Measurements from ENCODE around the gene RYR3.

RYR3 gene

GRCh38 chr15:33742800-33743199, 432.0 kb downstream of the RYR3 start:
- no peak overlapping the region for H3K4me3 ChIP-seq
- no peaks in the 10 kb centered on the region for H3K9me3 ChIP-seq (replicated peaks in 1 of 11)
- no peaks in the 10 kb centered on the region for H3K27me3 ChIP-seq

GRCh38 chr15:33746203-33746602, 435.4 kb downstream of the RYR3 start:
- no peaks in the 10 kb centered on the region for H3K36me3 ChIP-seq
- TF ChIP-seq Cebpa-rat (IDR thresholded peaks at IDR 0.05) = no peak
- no peak overlapping the region for H3K27ac ChIP-seq
- no peak overlapping the region for H3K4me3 ChIP-seq
- no peaks in the 10 kb centered on the region for H3K9me3 ChIP-seq (replicated peaks in 1 of 11)
- no peak overlapping the region for H3K9ac ChIP-seq
- H4K20me1 ChIP-seq = no peaks in the 10 kb centered on the region
- peaks cover 0 to 4% (median 0%) of the 10 kb centered on the region in 10 experiments; a peak in 4 of 20 replicates for H3K4me1 ChIP-seq
- H3K27me3 ChIP-seq = no peaks in the 10 kb centered on the region
- no peak overlapping the region; a peak in 1 of 22 replicates for H3K4me2 ChIP-seq

More at GRCh38 chr15:33742800-33743199, 432.0 kb downstream of the RYR3 start:
- TF ChIP-seq Cebpa-rat (IDR thresholded peaks at IDR 0.05) = no peak
- Histone ChIP-seq H3K36me3 (no peaks in the 10 kb centered on the region), H3K4me2 (no peak overlapping the region), H3K27ac (no peak overlapping the region), H3K4me1 (peaks cover 0 to 6% (median 0%) of the 10 kb centered on the region in 10 experiments; a peak in 6 of 20 replicates), H4K20me1 (no peaks in the 10 kb centered on the region), H3K9ac (no peak overlapping the region)

- peaks cover 0 to 32% (median 12%) of the 10 kb centered on the region in 10 experiments; a peak in 17 of 20 replicates for H3K4me1 ChIP-seq
- no peak for TF ChIP-seq Cebpa-rat (IDR thresholded peaks at IDR 0.05)
- no peak overlapping the region for H3K4me2 ChIP-seq
- no peak overlapping the region for H3K9ac ChIP-seq
- H3K4me3 ChIP-seq = no peak overlapping the region
- no peaks in the 10 kb centered on the region for H3K36me3 ChIP-seq
- no peak overlapping the region for H3K27ac ChIP-seq
- H3K27me3 ChIP-seq = no peaks in the 10 kb centered on the region
- H4K20me1 ChIP-seq = no peaks in the 10 kb centered on the region
- peaks cover 0 to 32% (median 4%) of the 10 kb centered on the region in 11 experiments; a peak in 12 of 22 replicates for H3K9me3 ChIP-seq (replicated peaks in 1 of 11)
Measured at GRCh38 chr15:33753012-33753411, 442.2 kb downstream of the RYR3 start.

- H3K4me1 ChIP-seq = peaks cover 0 to 43% (median 20%) of the 10 kb centered on the region in 10 experiments; a peak in 17 of 20 replicates
- H4K20me1 ChIP-seq = no peaks in the 10 kb centered on the region
- 0 out of 22 replicates have a peak overlapping the region, but pooled peaks of 1 of the 11 experiments have one; percentile 8 for H3K27ac ChIP-seq
- peaks cover 0 to 45% (median 14%) of the 10 kb centered on the region in 11 experiments; a peak in 14 of 22 replicates for H3K9me3 ChIP-seq (replicated peaks in 1 of 11)
- no peak for TF ChIP-seq Cebpa-rat (IDR thresholded peaks at IDR 0.05)
- no peaks in the 10 kb centered on the region for H3K27me3 ChIP-seq
- H3K36me3 ChIP-seq = no peaks in the 10 kb centered on the region
- H3K9ac ChIP-seq = no peak overlapping the region
- no peak overlapping the region for H3K4me3 ChIP-seq
- 0 out of 22 replicates have a peak overlapping the region, but pooled peaks of 1 of the 11 experiments have one; percentile 15 for H3K4me2 ChIP-seq
Measured at GRCh38 chr15:33754242-33754641, 443.5 kb downstream of the RYR3 start.

GRCh38 chr15:33756961-33757360, 446.2 kb downstream of the RYR3 start:
- no peak overlapping the region for H3K4me3 ChIP-seq
- peaks cover 0 to 66% (median 16%) of the 10 kb centered on the region in 11 experiments; a peak in 14 of 22 replicates for H3K9me3 ChIP-seq (replicated peaks in 1 of 11)
- peak overlapping the region in 8 of 11 experiments; percentile 31 to 81 (median 76); a peak in 15 of 22 replicates for H3K4me2 ChIP-seq
- H3K4me1 ChIP-seq = peaks cover 0 to 43% (median 20%) of the 10 kb centered on the region in 10 experiments; a peak in 17 of 20 replicates
- no peaks in the 10 kb centered on the region for H4K20me1 ChIP-seq
- peak overlapping the region in 9 of 11 experiments; percentile 1 to 89 (median 72); a peak in 16 of 22 replicates for H3K27ac ChIP-seq
- peak overlapping the region in 4 of 11 experiments; percentile 1 to 47 (median 27); a peak in 7 of 22 replicates for H3K9ac ChIP-seq
- TF ChIP-seq Cebpa-rat (IDR thresholded peaks at IDR 0.05) = no peak
- no peaks in the 10 kb centered on the region for H3K27me3 ChIP-seq
- H3K36me3 ChIP-seq = no peaks in the 10 kb centered on the region

- Histone ChIP-seq H3K27ac (peak overlapping the region in 10 of 11 experiments; percentile 27 to 89 (median 71); a peak in 19 of 22 replicates), H3K36me3 (no peaks in the 10 kb centered on the region), H3K4me2 (peak overlapping the region in 10 of 11 experiments; percentile 5 to 81 (median 72); a peak in 18 of 22 replicates), H3K27me3 (no peaks in the 10 kb centered on the region), H4K20me1 (no peaks in the 10 kb centered on the region), H3K4me1 (peaks cover 0 to 43% (median 20%) of the 10 kb centered on the region in 10 experiments; a peak in 17 of 20 replicates), H3K4me3 (peak overlapping the region in 3 of 10 experiments; percentile 26 to 49 (median 35); a peak in 5 of 20 replicates), H3K9me3 (replicated peaks in 1 of 11) (peaks cover 0 to 73% (median 16%) of the 10 kb centered on the region in 11 experiments; a peak in 14 of 22 replicates), H3K9ac (peak overlapping the region in 6 of 11 experiments; percentile 18 to 73 (median 50); a peak in 10 of 22 replicates)
- peak in 6 of 11 experiments; percentile 11 to 72 (median 33); a peak in 6 of 22 replicates for TF ChIP-seq Cebpa-rat (IDR thresholded peaks at IDR 0.05)
Measured at GRCh38 chr15:33757516-33758232, 446.9 kb downstream of the RYR3 start.

- Histone ChIP-seq H3K4me3 (no peak overlapping the region), H3K27me3 (no peaks in the 10 kb centered on the region), H3K9ac (no peak overlapping the region), H3K4me1 (no peaks in the 10 kb centered on the region), H3K4me2 (no peak overlapping the region), H4K20me1 (no peaks in the 10 kb centered on the region), H3K36me3 (no peaks in the 10 kb centered on the region), H3K27ac (no peak overlapping the region), H3K9me3 (replicated peaks in 1 of 11) (peaks cover 0 to 25% (median 0%) of the 10 kb centered on the region in 11 experiments; a peak in 7 of 22 replicates)
- TF ChIP-seq Cebpa-rat (IDR thresholded peaks at IDR 0.05) = no peak
Measured at GRCh38 chr15:33766389-33766788, 455.6 kb downstream of the RYR3 start.

- Histone ChIP-seq H3K9ac (no peak overlapping the region), H3K9me3 (replicated peaks in 1 of 11) (0 out of 22 replicates have a peak, but pooled peaks cover 0 to 6% (median 0%) of the 10 kb centered on the region in 11 experiments), H3K4me1 (no peaks in the 10 kb centered on the region), H3K27me3 (no peaks in the 10 kb centered on the region), H3K4me3 (no peak overlapping the region), H3K27ac (no peak overlapping the region), H4K20me1 (no peaks in the 10 kb centered on the region), H3K36me3 (no peaks in the 10 kb centered on the region), H3K4me2 (no peak overlapping the region)
- TF ChIP-seq Cebpa-rat (IDR thresholded peaks at IDR 0.05) = no peak
Measured at GRCh38 chr15:33768670-33769190, 458.0 kb downstream of the RYR3 start.

- Histone ChIP-seq H3K9me3 (replicated peaks in 1 of 11) (no peaks in the 10 kb centered on the region), H3K4me1 (peaks cover 0 to 9% (median 4%) of the 10 kb centered on the region in 10 experiments; a peak in 9 of 20 replicates), H3K27ac (no peak overlapping the region), H3K27me3 (no peaks in the 10 kb centered on the region), H3K4me3 (no peak overlapping the region), H3K9ac (no peak overlapping the region), H3K4me2 (no peak overlapping the region), H4K20me1 (no peaks in the 10 kb centered on the region), H3K36me3 (no peaks in the 10 kb centered on the region)
- TF ChIP-seq Cebpa-rat (IDR thresholded peaks at IDR 0.05) = no peak
Measured at GRCh38 chr15:33773969-33774368, 463.2 kb downstream of the RYR3 start.
